CD1c-positive myeloid dendritic cell (primary cell): ENCODE data around the gene CCP110.
"Not testable (repeated sequence)": the region's sequence is repeated elsewhere in the genome, so short reads cannot be mapped to it uniquely, and the experiment has no call there.

Source experiments
- DNase-seq: peaks from one replicate; pipeline ENCODE4 v3.0.0-alpha.2; 2016; ENCODE audit errors: extremely low spot score

Gene CCP110

GRCh38 chr16:19507867-19508266, 15.9 kb upstream of the CCP110 start:
- DNase-seq = no peak

- no peak for DNase-seq
These were observed 11.4 kb upstream of the CCP110 start for GRCh38 chr16:19512297-19512696.

- peak; percentile 81 for DNase-seq
These were observed 10.2 kb upstream of the CCP110 start for GRCh38 chr16:19513377-19514053.

GRCh38 chr16:19515757-19516156, 8.0 kb upstream of the CCP110 start:
- DNase-seq = no peak

- no peak for DNase-seq
These were observed 6.2 kb upstream of the CCP110 start for GRCh38 chr16:19517424-19518089.

GRCh38 chr16:19518388-19518787, 5.4 kb upstream of the CCP110 start:
- no peak for DNase-seq

GRCh38 chr16:19520861-19521331, 2.8 kb upstream of the CCP110 start:
- DNase-seq = peak; percentile 8

DNA sequence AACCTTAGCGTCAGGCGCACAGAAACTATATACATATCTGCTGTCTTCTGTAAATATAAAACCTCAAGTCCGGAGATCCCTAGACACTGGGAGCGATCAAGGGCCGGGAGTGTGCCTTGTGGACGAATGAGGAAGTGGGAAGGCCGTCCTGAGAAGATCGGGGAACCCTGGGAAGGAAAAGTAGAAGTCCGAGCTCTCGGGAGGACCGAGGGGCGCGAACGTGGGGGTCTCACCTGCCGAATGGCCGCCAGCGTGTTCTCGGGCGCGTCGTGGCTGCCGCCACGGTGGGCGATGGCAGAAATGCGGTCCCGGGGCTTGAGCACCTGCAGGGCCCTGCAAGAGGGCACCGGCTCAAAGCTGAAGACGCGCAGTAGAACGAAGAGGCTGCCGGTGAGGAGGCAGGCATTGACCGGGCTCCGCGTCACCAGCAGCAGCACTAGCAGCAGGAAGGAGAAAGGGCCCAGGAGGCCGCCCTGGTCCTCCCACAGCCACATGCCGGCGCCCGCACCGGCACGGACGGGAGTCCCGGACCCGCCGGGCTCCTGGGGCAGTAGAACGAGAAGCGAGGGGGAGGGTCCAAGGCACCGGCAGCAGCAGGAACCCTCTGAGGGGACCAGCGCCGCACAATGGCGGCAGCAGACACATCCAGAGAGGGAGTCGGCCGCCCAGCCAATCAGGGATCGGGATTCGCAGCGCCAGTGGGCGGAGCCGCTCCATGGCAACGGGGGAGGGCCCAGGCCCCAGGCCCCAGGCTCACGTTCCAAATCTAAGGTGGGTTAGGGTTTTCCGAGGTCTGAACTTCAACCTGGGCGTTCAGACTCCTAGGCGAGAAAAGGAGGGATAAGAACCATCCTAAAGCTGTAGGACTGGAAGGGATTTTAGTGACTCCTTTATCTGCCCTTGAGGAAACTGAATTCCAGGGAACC, 2.0 kb upstream of the CCP110 start, which contains the start of gene GDE1:
Gene GDE1, minus strand, starts transcription at position 628 of the 926 bp plus-strand sequence. Its CDS starts 134 bp downstream, at position 494.
- peak; percentile 93 for DNase-seq

GRCh38 chr16:19522397-19522732, 1.4 kb upstream of the CCP110 start:
- no peak for DNase-seq

DNA sequence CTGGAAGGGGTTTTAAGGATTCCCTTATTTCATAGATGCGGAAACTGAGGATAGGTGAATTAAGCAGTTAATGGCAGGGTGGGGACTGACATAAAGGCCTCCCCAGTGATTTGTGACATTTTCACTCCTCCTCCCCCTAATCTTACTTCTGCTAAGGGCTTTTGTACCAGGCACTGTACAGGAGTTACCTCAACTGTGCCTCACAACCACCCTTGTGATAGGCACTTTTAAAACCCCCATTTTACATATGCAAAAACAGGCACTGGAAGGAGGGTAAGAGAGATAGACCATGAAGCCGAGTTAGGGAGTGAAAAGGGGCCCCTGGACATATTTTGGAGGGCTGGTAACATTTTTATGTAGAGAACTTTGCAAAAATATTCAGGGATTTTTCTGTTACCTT, 982 bp upstream of the CCP110 start:
- no peak for DNase-seq

DNA sequence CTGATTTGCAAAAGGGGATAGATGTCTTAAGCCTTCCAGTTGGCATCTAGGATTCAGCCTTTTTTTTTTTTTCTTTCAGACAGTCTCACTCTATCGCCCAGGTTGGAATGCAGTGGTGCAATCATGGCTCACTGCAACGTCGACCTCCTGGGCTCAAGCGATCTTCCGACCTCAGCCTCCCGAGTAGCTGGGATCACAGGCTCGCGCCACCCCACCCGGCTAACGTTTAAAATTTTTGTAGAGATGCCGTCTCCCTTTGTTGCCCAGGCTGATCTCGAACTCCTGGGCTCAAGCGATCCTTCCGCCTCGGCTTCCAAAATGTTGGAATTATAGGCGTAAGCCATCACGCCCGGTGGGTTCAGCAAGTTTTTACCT, 571 bp upstream of the CCP110 start:
- no peak for DNase-seq

DNA sequence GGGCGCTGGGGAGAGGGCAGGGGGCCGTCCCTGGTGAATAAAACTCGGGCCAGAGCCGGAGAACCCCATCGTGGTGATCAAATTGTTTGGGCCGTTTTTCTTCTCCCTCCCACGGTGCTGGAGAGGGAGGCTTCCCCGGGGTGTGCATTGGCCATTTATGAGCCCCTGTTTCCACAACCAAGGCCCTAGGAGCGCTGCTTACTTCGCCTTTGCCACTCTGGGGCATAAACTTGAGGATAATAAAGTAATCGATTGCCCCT, 544 bp downstream of the CCP110 start:
- DNase-seq = no peak

DNA sequence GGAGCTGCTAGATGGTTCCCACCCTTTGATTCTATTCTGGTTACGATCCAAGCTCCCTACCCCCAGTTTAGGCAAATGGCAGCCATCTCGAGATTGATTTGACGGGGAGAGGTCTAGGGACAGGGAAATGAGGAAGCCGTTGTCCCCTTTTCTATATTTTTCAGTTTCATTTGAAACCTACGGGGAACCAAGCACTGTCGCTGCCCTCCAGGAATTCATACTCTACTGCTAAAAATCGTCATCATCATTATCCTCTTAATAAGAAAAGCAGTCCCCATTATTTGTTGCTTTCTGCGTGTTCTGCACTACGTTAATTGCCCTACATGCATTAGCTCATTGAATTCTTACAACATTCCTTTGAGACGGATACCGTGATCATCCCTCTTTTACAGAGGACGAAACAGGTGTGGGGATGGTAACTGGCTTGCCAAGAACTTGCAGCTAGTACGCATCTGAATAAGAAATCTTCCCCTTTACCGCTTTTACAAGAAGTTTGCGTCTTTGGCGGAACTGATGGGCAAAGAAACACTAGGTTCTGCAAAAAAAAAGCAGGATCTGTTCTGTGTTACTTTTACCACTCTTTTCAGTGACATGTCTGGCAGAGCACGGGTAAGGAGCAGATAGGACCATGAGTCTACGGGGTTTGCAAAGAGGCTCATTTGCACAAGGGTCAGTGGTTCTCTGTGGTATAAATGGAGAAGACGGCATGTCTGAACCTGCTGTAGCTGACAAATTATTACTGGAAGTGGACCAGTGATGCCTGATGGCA, 1.1 kb downstream of the CCP110 start:
- DNase-seq = peak; percentile 46

GRCh38 chr16:19525385-19525723, 1.6 kb downstream of the CCP110 start:
- DNase-seq = no peak

GRCh38 chr16:19527161-19527560, 3.4 kb downstream of the CCP110 start:
- no peak for DNase-seq

DNA sequence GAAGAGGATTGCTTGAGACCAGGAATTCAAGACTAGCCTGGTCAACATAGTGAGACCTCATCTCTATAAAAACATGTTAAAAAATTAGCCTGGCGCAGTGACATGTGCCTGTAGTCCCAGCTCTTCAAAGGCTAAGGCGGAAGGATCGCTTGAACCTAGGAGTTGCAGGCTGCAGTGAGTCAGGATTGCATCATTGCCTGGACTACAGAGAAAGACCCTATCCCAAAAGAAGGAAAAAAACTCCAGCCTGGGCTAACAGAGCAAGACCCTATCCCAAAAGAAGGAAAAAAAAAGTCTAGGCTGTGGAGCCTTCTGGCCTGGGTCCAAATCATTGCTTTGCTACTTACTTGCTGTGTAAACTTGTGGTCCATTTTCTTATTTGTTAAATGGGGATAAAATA, 4.9 kb downstream of the CCP110 start:
- DNase-seq = no peak

GRCh38 chr16:19532601-19533000, 8.9 kb downstream of the CCP110 start:
- DNase-seq = no peak

- no peak for DNase-seq
These were observed 16.7 kb downstream of the CCP110 start for GRCh38 chr16:19540241-19540970.

- DNase-seq = no peak
These were observed 18.5 kb downstream of the CCP110 start for GRCh38 chr16:19542138-19542821.

GRCh38 chr16:19543278-19543996, 19.7 kb downstream of the CCP110 start:
- not testable (repeated sequence) for DNase-seq
